Non-pigmented ciliary epithelial cell (primary cell): ENCODE results near the gene SRP68.

Experiments used
- DNase-seq: peaks from one replicate; pipeline ENCODE4 v3.0.0-alpha.2; 2010; ENCODE audit warnings: low read depth

SRP68 gene

GRCh38 chr17:75996665-75997590 lies 75.4 kb downstream of the SRP68 start:
- DNase-seq, result no peak

- DNase-seq, result no peak
Measured at GRCh38 chr17:75995385-75995925, 76.9 kb downstream of the SRP68 start.

GRCh38 chr17:75994802-75995370 lies 77.4 kb downstream of the SRP68 start:
- DNase-seq, result no peak

- no peak for DNase-seq
Measured at GRCh38 chr17:75991396-75991795, 80.9 kb downstream of the SRP68 start.
